Activated CD4-positive, alpha-beta memory T cell treated with anti-CD3 and anti-CD28 coated beads for 36 hours (primary cell): Measurements from ENCODE around the gene PRKAR1A. TPM values are rescaled to one million over a fixed set of nuclear protein-coding genes. Genes with fewer than 3 reads are reported as not detected.

Source experiments
- CTCF ChIA-PET: fragments of 350-600 bp; sonication (Branson Sonifier 250); formaldehyde crosslinking; loops from one replicate; lab custom pipeline; 2021; ENCODE audit warnings: antibody characterized with exemption, inconsistent platforms; lab: Charles Lee
- POLR2A ChIA-PET: fragments of 350-600 bp; sonication (Branson Sonifier 250); formaldehyde crosslinking; loops from one replicate; lab custom pipeline; 2021; ENCODE audit warnings: antibody characterized with exemption; lab: Charles Lee
- DNase-seq: peaks from one replicate; pipeline ENCODE4 v3.0.0-alpha.2; 2020
- H3K27ac Mint-ChIP-seq: one replicate; pipeline ENCODE4 v1.8.0; 2021; ENCODE audit warnings: mixed read lengths
- H3K27me3 Mint-ChIP-seq: one replicate; pipeline ENCODE4 v1.8.0; 2021; ENCODE audit warnings: mixed read lengths
- H3K36me3 Mint-ChIP-seq: one replicate; pipeline ENCODE4 v1.8.0; 2021; ENCODE audit warnings: mixed read lengths
- H3K4me1 Mint-ChIP-seq: one replicate; pipeline ENCODE4 v1.8.0; 2021; ENCODE audit warnings: low read depth, mixed read lengths
- H3K4me3 Mint-ChIP-seq: one replicate; pipeline ENCODE4 v1.8.0; 2021; ENCODE audit warnings: mild to moderate bottlenecking, mixed read lengths
- H3K9me3 Mint-ChIP-seq: one replicate; pipeline ENCODE4 v1.8.0; 2021; ENCODE audit warnings: mixed read lengths
- intact Hi-C: fragments of 100-400 bp; cut with micrococcal nuclease; formaldehyde crosslinking; loops from one replicate; pipeline ENCODE4 v1.15.1; 2023
- total RNA-seq, 2 experiments: library from RNA; stranded (reverse); gene quantifications; one replicate each; pipeline ENCODE4 v1.2.3, GENCODE V29; 2021

The PRKAR1A gene
- total RNA-seq, 2 experiments from 2014 or later, result 221 to 229 TPM

DNA sequence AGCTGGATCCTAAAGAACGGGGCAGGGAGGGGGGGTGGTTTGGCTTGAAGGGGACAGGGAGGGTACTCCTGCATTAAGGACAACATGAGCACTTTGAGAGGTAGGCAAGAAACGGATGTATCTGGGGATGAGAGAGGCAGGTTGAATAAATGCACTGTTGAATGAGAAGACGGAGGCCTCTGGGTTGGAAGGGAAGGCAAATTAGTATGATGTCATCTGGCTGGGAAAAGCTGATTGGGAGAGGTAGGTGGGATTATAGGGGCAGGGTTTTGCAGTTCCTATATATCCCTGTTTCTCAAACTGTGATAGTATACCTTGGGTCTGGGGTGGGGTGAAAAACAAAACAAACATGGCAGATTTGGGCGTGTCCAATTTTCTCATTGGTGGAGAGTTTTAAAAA, 44.3 kb downstream of the PRKAR1A start:
- Mint-ChIP-seq H3K36me3 (peaks cover 2% of the 10 kb centered on the region), H3K9me3 (no peaks in the 10 kb centered on the region), H3K4me3 (no peak overlapping the region), H3K27ac (no peak overlapping the region), H3K4me1 (no peaks in the 10 kb centered on the region), H3K27me3 (no peaks in the 10 kb centered on the region)
- DNase-seq, result no peak
- intact Hi-C loops, result no loop called here
- ChIA-PET CTCF (no interaction called here), POLR2A (no interaction called here)

DNA sequence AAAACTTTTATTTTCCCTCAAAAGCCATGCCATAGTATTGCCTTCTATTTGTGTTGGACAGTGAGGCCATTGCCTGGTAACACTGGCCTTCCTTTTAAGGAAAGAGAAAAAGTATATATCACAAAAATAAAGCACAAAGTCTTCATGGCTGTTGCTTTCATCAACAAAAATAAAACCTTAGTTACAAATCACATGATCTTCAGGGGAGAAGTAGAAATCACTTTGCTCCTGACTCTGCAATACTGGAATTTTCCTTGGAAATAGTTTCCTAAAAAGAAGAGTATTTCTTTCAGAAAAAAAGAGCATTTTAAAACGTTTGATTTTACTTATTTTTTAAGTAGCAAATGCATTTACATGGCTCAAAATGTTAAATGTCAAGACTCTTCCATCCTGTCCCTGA, 47.1 kb downstream of the PRKAR1A start:
- Mint-ChIP-seq H3K27ac (no peak overlapping the region), H3K36me3 (peaks cover 2% of the 10 kb centered on the region), H3K4me3 (no peak overlapping the region), H3K9me3 (no peaks in the 10 kb centered on the region), H3K27me3 (no peaks in the 10 kb centered on the region), H3K4me1 (no peaks in the 10 kb centered on the region)
- intact Hi-C loops, result no loop called here
- no peak for DNase-seq
- ChIA-PET CTCF (no interaction called here), POLR2A (no interaction called here)

DNA sequence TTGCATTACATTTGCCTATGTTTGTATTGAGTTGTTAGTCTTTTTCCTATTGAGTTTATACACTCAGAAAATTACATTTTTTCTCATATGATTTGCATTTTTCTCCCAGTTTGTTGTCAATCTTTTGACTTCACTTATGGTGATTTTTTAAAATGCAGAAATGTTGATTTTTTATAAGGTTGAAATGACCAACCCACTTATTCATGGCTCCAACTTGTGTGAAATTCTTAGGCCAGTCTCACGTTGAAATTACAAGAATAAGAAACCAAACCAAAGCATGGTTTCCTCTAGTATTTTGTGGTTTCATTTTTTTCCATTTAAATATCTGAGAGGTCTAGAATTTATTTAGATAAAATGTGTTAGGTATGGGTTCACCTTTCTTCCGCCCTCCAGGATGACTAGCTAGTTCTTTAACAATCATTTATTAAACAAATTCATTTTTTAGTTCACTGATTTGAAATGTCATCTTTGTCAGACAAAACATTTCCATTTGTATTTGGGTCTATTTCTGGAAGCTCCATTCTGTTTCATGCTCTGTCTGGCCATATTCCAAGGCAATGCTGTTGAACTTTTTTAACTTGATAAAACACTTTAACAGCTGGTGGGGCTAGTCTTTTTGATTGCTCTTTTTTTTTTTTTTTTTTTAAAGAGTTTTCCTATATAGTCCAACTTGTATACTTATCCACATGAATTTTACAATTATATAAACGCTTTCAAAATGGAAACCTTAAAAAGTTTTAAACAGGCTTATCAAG, 48.9 kb downstream of the PRKAR1A start:
- no peak for DNase-seq
- Mint-ChIP-seq H3K36me3 (peaks cover 2% of the 10 kb centered on the region), H3K9me3 (no peaks in the 10 kb centered on the region), H3K4me3 (no peak overlapping the region), H3K27ac (no peak overlapping the region), H3K27me3 (peaks cover 3% of the 10 kb centered on the region), H3K4me1 (no peaks in the 10 kb centered on the region)
- intact Hi-C loops, result no loop called here
- POLR2A ChIA-PET, result no interaction called here
- CTCF ChIA-PET, result no interaction called here

DNA sequence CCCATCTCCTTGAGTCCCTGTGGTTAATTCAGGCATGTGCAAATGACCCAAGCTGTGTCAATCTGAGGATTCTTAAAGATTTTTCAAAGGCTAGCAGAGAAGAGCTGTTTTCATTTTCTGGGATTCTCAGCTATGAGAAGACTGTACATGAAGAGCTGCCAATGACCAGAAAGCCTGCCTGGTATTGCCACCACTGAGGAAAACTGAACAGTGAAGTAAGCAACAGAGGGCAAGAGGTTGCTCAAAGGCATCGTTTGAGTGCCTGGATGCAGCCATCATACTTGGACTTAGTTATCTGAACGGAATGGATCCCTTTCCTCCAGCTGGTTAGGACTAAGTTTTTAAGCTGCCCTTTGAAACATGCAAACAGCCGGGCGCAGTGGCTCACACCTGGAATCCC, 50.5 kb downstream of the PRKAR1A start:
- H3K4me3 Mint-ChIP-seq, result no peak overlapping the region
- ChIA-PET CTCF (no interaction called here), POLR2A (no interaction called here)
- H3K9me3 Mint-ChIP-seq, result no peaks in the 10 kb centered on the region
- no peaks in the 10 kb centered on the region for H3K36me3 Mint-ChIP-seq
- intact Hi-C loops, result no loop called here
- no peak overlapping the region for H3K27ac Mint-ChIP-seq
- DNase-seq, result no peak
- no peaks in the 10 kb centered on the region for H3K4me1 Mint-ChIP-seq
- peaks cover 3% of the 10 kb centered on the region for H3K27me3 Mint-ChIP-seq

DNA sequence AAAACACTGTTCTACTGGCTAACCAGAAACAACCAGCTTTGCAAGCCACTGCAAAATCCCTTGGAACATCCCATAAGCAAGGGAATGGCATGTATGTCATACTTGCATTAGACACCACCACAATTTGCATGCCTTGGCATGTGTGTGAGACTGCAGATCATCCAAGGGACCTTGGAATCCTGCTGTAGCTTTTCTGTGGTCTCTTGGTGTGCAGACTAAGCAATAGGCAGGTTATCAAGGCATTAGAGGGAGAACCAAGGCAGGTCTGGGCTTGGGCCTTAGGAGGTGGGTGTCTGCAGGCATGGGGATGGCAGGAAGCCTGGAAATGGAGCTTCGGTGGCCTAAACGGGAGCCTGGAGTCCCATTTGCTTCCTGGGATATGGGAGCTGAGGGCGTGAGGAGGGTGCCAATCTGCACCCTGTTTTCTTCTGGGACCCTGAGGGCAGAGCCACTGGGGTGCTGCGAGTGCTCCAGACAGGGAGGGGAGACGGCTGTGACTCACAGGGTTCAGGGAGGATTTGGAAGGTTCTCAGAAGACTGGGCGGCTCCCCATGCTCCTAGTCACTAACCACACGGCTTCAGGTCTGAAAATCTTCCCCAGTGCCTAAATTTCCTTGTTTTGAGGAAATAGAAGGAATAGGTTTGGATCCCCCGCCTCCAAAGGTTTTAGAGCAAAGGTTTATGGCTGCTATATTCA, 52.3 kb downstream of the PRKAR1A start:
- DNase-seq, result no peak
- Mint-ChIP-seq H3K4me3 (no peak overlapping the region), H3K27me3 (peaks cover 3% of the 10 kb centered on the region), H3K27ac (no peak overlapping the region), H3K36me3 (no peaks in the 10 kb centered on the region), H3K9me3 (no peaks in the 10 kb centered on the region), H3K4me1 (no peaks in the 10 kb centered on the region)
- ChIA-PET CTCF (interaction anchor here (0.6 kb wide), 1 partner anchor 104 kb away, joined by 3 read pairs; no protein-coding TSS in a partner anchor), POLR2A (no interaction called here)
- intact Hi-C loops, result no loop called here

DNA sequence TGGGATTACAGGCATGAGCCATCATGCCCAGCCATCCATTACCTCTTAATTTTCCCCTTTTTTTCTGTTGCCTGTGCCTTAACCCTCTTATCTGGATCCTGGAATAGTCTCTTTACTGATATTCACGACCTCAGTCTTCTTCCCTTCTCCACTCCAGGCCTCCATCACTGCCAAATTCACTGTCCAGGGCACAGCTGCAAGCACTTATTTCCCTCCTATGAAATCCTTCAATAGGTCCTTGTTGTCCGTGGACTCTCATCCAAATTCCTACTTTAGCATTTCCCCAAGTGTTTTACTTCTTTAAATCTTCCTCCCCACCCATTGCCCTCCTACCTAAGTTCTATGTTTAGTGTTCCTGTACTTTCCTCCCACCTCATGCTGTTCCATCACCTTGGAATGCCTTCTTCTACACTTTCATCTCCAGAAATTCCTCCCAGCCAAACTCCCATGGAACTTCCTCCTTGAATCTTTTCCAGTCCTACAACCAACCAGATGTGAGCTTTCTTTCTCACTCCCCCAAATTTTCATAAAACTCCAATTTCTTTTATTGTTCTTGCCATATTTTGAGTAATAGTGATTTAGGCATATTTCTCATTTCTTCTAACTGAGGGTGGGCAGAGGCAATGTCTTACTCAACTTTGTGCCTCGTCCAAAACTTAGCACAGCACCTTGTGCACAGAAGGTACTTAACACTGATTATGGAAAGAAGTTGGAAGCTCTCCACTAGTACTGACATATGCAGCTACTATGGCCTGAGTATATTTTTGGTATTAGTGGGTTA, 53.6 kb downstream of the PRKAR1A start:
- Mint-ChIP-seq H3K27ac (no peak overlapping the region), H3K4me3 (no peak overlapping the region), H3K9me3 (no peaks in the 10 kb centered on the region), H3K36me3 (no peaks in the 10 kb centered on the region), H3K27me3 (peaks cover 3% of the 10 kb centered on the region), H3K4me1 (no peaks in the 10 kb centered on the region)
- ChIA-PET CTCF (interaction anchor here (1.3 kb wide), 1 partner anchor 49 kb away, joined by 3 read pairs; no protein-coding TSS in a partner anchor), POLR2A (no interaction called here)
- DNase-seq, result no peak
- intact Hi-C loops, result no loop called here

DNA sequence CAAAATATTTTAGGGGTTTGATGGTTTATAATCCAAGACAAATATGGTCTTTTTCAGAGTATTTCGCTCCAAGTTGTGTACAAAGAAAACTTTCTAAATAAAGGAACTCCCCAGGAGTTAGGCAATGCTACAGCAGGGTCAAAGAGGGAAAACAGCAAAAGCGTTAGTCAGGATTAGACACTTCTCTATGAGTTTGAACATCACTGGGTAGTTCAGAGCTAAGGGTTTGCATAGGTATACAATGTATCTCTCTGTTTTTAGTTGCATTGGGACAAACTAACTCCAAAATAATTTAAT, 54.2 kb downstream of the PRKAR1A start:
- ChIA-PET POLR2A (no interaction called here), CTCF (interaction anchor here (1.3 kb wide), 1 partner anchor 48 kb away, joined by 3 read pairs; no protein-coding TSS in a partner anchor)
- no peak overlapping the region for H3K27ac Mint-ChIP-seq
- H3K4me3 Mint-ChIP-seq, result no peak overlapping the region
- H3K9me3 Mint-ChIP-seq, result no peaks in the 10 kb centered on the region
- DNase-seq, result no peak
- intact Hi-C loops, result no loop called here
- no peaks in the 10 kb centered on the region for H3K4me1 Mint-ChIP-seq
- H3K27me3 Mint-ChIP-seq, result peaks cover 3% of the 10 kb centered on the region
- no peaks in the 10 kb centered on the region for H3K36me3 Mint-ChIP-seq

DNA sequence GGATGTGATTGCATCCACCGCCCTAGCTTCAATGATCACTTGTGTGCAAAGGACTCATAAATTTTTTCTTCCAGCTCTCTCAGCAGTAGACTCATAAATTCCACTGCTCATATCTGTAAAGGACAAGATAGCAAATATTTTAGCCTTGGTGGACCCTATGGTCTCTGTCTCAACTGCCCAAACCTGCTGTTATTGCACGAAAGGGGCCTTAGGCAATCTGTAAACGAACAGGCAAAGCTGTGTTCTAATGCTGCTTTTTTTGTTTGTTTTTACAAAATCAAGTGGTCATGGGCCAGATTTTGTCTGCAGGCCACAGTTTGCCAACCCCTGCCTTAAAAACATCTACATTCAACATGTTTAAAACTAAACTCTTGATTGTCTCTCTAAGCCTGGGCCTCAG, 54.8 kb downstream of the PRKAR1A start:
- Mint-ChIP-seq H3K36me3 (no peaks in the 10 kb centered on the region), H3K4me3 (no peak overlapping the region), H3K9me3 (no peaks in the 10 kb centered on the region), H3K27ac (no peak overlapping the region), H3K27me3 (peaks cover 3% of the 10 kb centered on the region), H3K4me1 (no peaks in the 10 kb centered on the region)
- DNase-seq, result no peak
- intact Hi-C loops, result no loop called here
- CTCF ChIA-PET, result interaction anchor here (1.3 kb wide), 1 partner anchor 47 kb away, joined by 3 read pairs; no protein-coding TSS in a partner anchor
- POLR2A ChIA-PET, result no interaction called here

DNA sequence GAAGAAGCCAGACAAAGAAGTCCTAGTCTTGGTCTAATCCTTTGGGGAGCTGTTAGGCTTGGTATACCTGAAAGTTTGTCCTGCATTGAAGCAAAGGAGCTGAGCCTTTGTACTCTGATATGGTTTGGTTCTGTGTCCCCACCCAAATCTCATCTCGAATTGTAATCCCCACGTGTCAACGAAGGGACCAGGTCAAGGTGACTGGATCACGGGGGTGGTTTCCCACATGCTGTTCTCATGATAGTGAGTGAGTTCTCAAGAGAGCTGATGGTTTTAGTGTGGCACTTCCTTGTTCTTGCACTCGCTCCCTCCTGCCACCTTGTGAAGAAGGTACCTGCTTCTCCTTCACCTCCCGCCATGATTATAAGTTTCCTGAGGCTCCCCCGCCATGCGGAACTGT, 55.4 kb downstream of the PRKAR1A start:
- Mint-ChIP-seq H3K4me1 (no peaks in the 10 kb centered on the region), H3K27ac (no peak overlapping the region), H3K36me3 (no peaks in the 10 kb centered on the region), H3K27me3 (peaks cover 3% of the 10 kb centered on the region), H3K9me3 (no peaks in the 10 kb centered on the region), H3K4me3 (no peak overlapping the region)
- DNase-seq, result no peak
- ChIA-PET CTCF (no interaction called here), POLR2A (no interaction called here)
- intact Hi-C loops, result no loop called here

DNA sequence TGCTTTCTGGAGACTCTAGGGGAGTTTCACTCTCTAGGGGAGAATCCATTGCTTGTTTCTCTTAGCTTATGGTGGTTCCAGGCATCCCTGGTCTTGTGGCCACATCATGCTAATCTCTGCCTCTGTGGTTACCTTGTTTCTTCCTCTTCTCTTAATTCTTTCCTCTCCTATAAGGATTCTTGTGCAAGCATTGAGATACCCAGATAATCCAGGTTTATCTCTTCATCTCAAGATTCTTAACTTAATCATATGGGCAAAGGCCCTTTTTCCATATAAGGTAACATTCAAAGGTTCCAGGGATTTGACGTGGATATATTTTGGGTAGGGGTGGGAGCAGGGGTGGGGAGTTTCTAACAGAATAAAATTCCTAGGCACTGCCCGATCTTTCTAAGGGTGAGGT, 56.4 kb downstream of the PRKAR1A start:
- no peaks in the 10 kb centered on the region for H3K4me1 Mint-ChIP-seq
- no peaks in the 10 kb centered on the region for H3K9me3 Mint-ChIP-seq
- CTCF ChIA-PET, result no interaction called here
- intact Hi-C loops, result no loop called here
- peaks cover 3% of the 10 kb centered on the region for H3K27me3 Mint-ChIP-seq
- DNase-seq, result no peak
- no peak overlapping the region for H3K27ac Mint-ChIP-seq
- H3K36me3 Mint-ChIP-seq, result no peaks in the 10 kb centered on the region
- POLR2A ChIA-PET, result no interaction called here
- no peak overlapping the region for H3K4me3 Mint-ChIP-seq

DNA sequence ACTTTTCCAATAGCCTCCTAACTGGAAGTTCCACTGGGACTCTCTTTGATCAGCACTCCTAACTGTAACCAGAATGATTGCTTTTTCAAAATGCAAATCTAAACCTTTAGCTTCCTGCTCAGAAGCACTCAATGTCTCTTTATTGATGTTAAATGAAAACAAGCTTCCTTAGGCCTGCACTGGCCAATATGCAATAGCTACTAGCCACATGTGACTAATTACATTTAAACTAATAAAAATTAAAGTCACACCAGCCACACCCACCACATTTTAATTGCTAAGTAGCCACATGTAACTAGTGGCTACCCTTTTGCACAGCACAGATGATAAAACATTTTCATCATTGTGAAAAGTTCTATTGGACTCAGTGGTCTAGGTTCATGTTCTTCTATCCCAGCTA, 57.1 kb downstream of the PRKAR1A start:
- no peak overlapping the region for H3K27ac Mint-ChIP-seq
- H3K27me3 Mint-ChIP-seq, result peaks cover 3% of the 10 kb centered on the region
- DNase-seq, result no peak
- H3K9me3 Mint-ChIP-seq, result no peaks in the 10 kb centered on the region
- intact Hi-C loops, result no loop called here
- H3K4me3 Mint-ChIP-seq, result no peak overlapping the region
- no peaks in the 10 kb centered on the region for H3K36me3 Mint-ChIP-seq
- no peaks in the 10 kb centered on the region for H3K4me1 Mint-ChIP-seq
- POLR2A ChIA-PET, result no interaction called here
- CTCF ChIA-PET, result interaction anchor here (0.6 kb wide), 1 partner anchor 30 kb away, joined by 3 read pairs; no protein-coding TSS in a partner anchor

DNA sequence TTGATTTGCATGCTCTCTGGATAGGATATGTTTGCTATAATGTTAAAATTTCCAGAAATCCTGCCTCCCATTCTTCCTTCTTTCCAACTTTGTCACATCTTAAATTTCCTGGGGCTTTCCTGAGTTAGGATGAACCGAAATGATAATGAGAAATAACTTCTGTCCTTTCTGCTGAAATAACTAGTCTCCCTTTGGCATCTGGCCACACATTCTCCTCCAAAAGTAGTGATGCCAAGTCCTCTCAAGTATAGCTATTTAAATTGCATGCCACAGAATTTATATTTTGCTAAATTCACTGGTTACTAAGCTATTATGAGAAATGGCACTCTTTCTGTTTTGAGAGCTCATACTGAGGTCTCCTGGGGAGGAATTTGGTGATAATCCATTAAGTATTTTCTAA, 58.3 kb downstream of the PRKAR1A start:
- DNase-seq, result no peak
- ChIA-PET CTCF (no interaction called here), POLR2A (no interaction called here)
- Mint-ChIP-seq H3K9me3 (no peaks in the 10 kb centered on the region), H3K27ac (no peak overlapping the region), H3K36me3 (no peaks in the 10 kb centered on the region), H3K4me1 (no peaks in the 10 kb centered on the region), H3K27me3 (no peaks in the 10 kb centered on the region), H3K4me3 (no peak overlapping the region)
- intact Hi-C loops, result no loop called here
